Left renal cortex interstitium (tissue), 4 donors: Measurements from ENCODE around the gene TTC39C. TPM values are rescaled to one million over a fixed set of nuclear protein-coding genes. Genes with fewer than 3 reads are reported as not detected.
"Not testable (repeated sequence)": the region's sequence is repeated elsewhere in the genome, so short reads cannot be mapped to it uniquely, and the experiment has no call there.

Experiments used
- DNase-seq, 4 donors: peaks; one replicate each; pipeline ENCODE4 v3.0.0-alpha.2; 2013; ENCODE audit warnings: low read depth in 4 of 4, low spot score in 2 of 4, missing footprints in 1 of 4
- polyA plus RNA-seq, 4 donors: library from polyadenylated mRNA; unstranded; fragments of 120-200 nt; gene quantifications; one replicate each; pipeline ENCODE4 v1.2.1, GENCODE V29; 2013; ENCODE audit not compliant: insufficient read length in 4 of 4

TTC39C gene
- polyA plus RNA-seq, 4 donors, result 7.5 to 11.0 (median 8.3) TPM

DNA sequence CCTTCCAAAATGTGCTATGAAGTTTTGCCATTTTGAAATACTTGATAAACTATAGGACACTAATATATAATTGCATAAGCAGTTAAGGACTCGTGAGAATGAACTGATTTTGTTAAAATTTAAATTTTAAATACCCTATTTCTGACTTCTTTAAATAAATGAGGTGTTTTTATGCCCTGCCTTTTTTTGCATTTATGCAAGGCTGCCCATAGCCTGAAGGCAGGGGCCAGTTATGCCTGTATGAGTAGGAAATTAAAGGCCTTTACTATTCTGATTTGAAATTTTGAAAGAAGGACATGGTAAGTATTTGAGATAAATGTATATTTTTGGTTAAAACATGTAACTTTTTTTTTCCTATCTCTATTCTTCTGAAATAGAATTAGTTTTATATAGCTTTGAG, 33.7 kb downstream of the TTC39C start:
- DNase-seq, result no peak

DNA sequence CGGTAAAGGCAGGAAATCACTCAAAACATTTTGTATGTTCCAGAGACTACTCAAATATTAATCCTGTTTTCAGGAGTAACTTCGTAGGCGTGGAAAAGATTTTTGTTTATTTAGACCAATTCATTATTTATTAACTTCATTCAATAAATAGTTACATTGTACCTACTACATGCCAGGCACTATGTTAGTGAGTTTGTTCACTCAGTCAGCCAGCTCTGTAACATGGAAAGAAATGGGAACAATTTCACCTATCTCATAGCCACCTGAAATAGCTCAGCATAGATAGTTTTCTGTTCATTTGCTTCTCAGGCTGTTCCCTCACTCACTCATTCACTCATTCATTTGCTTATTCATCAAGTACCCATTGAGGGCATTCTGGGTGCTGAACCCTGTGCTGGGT, 34.6 kb downstream of the TTC39C start:
- DNase-seq, result no peak

DNA sequence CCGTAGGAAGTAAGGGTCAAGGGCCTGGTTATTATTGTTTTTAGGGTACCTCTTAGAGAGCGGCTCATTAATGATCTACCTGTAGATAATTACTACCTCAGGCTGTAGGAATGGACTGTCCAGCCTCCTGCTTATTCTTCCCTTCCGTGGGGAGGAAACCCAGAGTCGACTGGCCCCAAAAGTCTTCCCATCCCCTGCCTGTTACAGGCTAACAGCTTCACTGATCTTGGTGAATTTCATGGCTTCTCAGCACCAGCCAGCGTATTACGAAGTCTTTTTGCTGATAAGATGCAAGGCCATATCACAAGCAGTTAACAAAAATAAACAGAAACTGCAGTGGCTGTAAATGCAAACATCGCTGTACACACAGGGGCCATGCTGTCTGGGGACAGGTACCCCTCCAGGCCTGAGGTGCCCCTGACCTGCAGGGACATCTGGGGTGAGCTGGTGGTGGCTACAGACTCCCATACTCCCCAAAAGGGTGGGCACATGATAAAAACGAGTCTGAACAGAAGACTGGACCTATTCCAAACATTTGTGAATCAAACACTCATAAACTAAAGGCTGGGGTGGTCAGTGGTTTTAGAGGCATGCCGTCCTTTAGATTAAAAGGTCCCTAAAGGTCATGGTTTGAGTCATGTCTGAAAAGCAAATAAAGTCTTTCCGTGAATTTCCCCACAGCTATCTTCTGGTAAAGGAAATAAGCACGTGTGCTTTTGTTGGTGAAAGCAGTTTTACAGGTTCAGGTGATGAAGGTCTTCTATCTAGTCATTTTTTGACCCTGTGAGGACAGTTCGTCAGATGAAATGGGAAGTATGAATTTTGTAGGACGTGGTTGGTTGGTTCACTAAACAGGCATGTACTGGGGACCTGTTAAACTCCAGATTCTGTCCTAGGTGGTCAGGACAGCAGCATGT, 36.7 kb downstream of the TTC39C start:
- no peak for DNase-seq

DNA sequence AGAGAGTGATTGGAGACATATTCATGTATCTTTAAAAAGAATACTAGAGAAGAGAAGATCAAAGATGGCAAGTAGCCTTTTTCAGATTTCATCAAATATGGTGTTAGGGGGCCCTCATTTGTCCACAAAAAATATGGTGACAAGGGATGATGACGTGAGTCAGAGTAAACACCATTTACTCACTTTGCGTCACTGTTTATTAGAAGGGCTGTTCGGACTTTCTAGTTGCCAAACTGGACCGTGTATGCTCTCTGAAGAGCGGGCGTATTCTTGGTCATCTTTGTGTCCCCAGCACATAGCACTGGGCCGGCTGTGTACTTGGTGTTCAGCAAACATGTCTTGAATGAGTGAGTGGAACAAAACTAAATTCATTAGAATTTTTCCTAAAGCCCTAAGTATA, 37.5 kb downstream of the TTC39C start:
- no peak for DNase-seq

DNA sequence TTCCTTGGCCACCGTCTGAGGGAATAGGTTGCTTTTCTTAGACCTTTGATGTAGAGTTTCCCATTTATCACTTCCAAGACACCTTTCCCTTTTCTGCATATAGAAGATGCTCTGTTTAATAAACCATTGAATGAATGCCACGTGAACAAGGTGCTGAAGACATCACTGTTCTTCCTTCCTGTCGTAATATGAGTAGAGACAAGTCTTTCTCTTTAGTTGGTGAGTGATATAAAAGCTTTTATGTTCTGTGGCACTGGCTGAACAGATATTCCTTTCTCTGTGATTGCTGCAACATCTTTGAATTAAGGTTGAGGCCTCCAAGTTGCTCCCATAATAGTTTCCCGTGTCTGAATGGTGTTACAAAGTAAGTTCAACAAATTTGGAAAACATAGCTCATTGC, 38.7 kb downstream of the TTC39C start:
- no peak for DNase-seq

DNA sequence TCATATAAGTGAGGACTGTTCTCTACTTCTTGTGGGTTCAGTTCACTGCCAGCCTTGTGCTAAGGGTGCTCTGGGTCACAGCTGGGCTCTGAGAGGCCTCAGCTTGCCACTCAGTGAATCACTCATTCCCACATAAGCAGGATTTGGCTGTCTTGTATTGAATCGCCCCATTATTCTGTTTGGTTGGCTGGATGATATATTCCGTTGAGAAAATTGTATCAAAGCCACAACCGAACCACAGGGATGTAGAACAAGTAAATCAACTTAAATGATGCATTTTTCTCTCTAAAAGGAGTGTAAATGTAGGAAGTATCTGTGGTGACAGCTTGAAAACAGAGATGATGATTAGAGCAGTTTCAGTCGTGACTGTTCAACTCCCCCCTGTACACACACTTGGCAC, 39.6 kb downstream of the TTC39C start:
- DNase-seq, result no peak

DNA sequence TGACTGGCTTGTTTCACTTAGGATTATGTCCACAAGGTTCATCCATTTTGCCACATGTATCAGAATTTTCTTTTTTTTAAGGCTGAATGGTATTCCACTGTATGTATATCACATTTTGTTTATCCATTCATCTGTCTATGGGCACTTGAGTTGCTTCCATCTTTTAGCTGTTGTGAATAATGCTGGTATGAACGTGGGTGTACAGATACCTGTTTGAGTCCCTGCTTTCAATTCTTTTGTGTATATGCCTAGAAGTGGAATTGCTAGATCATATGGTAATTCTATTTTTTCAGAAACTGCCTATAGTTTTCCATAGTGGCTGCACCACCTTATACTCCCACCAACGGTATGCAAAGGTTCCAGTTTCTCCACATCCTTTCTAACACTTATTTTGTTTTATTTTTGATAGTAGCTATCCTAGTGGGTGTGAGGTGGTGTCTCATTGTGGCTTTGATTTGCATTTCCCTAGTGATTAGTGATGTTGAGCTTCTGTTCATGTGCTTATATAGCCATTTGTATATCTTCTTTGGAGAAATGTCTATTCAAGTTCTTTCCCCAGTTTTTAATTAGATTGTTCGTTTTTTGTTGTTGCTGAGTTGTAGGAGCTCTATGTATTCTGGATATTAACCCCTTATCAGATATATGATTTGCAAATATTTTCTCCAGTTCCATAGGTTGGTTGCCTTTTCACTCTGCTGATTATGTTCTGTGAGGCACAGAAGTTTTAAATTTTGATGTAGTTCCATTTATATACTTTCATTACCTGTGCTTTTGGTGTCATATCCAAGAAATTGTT, 40.7 kb downstream of the TTC39C start:
- no peak for DNase-seq

DNA sequence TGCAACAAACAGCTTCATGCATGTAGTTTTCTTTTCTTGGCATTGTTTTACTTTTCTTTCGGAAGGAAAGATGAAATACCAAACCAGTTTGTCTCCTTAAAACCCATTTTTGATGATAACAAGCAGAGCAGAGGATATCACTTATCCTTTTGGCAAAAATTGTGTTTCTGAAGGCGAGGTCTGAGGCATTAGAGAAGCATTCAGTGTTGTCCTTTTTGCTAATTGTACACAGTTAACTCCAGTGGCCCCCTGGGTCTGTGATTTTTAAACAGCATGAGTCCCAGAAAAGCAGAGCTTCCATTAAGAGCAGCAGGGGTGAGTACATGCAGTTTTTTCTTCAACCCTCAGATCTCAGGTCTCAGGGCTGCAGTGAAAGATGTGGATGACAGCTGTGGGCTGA, 41.3 kb downstream of the TTC39C start:
- DNase-seq, result no peak

DNA sequence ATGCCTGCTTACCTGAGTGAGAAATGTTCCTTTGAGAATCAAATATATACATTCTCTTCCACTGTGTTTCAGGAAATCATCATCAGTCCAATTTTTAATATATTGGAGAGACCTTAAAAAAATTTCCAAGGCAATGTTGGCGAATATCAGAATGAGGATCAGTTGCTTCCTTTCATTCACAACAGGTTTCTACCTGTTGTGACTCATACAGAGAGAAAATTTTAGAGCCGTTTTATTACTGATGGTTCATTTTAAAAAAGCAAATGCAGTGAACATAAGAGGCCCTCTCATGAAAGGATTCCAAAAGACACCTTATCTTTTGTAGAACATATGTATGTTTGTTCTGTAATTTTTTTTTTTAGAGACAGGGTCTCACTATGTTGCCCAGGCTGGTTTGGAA, 42.0 kb downstream of the TTC39C start:
- DNase-seq, result no peak

DNA sequence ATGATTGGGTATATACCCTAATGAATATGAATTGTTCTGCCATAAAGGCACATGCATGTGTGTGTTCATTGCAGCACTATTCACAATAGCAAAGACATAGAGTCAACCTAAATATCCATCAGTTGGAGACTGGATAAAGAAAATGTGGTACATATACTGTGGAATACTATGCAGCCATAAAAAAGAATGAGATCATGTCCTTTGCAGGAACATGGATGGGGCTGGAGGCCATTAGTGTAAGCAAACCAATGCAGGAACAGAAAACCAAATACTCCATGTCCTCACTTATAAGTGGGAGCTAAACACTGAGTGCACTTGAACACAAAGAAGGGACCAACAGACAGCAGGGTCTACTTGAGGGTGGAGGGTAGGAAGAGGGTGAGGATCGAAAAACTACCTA, 43.2 kb downstream of the TTC39C start:
- no peak for DNase-seq

DNA sequence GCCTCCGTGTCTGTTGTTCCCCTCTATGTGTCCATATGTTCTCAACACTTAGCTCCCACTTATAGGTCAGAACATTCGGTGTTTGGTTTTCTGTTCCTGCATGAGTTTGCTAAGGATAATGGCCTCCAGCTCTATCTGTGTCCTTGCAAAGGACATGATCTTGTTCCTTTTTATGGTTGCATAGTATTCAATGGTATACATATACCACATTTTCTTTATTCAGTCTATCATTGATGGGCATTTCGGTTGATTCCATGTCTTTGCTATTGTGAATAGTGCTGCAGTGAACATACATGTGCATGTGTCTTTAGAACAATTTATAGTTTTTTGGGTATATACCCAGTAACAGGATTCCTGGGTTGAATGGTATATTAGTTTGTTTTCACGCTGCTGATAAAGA, 44.8 kb downstream of the TTC39C start:
- not testable (repeated sequence) for DNase-seq

DNA sequence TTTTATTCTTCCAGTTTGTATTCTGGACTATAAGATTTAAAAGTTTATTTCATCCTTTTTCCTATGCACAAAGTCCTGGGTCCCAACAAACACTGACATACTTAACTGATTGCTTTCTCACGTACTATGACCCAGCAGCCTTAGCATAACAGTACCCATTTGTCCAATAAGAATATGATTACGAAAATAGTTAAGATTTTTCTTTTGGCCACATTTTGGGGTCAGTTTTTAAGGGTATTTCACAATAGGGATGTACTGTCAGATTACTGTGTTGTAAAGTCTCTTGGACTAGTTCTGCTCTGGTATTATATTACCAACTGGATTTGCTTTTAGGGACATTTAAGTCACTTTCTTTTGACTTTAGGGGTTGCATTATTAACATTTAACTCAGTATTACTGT, 46.1 kb downstream of the TTC39C start:
- DNase-seq, result no peak

DNA sequence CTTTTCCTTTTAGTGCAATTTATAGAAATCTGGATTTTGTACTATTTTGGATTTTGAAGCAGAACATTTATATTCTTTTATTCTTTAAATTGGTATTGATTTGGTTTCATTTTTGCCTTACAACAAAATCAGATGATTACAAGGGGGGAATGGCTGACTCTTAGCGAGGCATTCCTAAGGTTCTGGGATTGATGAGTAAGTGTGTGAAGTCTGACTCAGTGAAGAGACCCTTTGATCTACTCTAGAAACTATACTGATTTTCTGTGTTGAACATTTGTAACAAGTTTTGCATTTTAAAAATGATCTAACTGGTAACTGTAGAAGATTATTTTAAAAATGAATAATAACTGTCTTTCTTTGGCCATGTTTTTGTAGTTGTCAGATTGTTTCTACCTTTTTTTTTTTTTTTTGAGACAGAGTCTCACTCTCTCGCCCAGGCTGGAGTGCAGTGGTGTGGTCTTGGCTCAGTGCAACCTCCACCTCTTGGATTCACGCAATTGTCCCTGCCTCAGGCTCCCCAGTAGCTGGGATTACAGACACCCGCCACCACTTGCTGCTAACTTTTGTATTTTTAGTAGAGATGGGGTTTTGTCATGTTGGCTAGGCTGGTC, 48.7 kb downstream of the TTC39C start:
- no peak for DNase-seq

DNA sequence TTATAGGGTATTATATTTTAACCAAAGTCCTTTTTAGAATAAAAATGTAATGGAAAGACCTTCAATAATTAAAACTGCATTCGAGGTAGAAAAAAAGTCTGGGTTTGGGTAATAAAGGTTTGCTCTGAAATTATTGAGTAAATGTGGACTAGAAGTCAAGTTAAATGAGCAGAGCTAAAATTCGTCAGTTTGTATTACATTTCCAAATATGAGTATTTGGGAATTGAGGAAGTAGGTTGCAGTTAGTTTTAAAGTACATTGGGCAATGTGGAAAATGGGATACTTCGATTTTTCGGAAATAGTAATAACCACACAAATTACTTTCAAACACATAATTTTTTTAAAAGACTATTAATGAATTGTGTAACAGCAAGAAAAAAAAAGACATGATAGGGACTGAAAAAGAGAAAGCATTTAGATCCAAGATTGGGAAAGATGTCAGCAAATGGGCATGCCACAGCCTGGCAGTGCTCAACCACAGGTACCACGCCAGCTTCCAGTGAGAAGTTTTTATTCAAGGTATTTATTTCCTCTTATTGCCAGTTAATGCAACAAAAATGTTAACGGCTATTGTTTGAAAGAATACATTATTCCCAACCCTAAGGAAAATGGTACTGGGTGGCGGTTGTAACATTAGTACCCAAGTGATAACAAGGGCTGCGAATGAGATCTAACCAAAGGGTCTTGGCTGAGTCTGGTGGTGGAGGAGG, 50.0 kb downstream of the TTC39C start:
- no peak for DNase-seq

DNA sequence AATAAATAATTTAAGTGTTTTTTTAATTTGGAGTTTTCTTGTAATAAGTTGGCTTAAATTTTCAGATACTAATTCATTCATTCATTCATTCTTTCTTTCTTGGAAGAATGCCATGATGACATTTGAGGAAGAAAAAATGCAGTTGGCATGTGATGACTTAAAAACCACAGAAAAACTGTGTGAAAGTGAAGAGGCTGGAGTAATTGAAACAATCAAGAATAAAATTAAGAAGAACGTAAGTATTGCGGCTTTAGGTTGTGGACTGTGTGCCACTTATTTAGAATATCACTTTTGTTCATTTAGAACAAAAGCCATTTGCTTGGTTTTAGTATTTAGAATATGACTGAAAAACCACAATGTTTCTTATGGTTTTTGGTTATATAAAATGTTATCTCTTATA, 51.4 kb downstream of the TTC39C start:
- no peak for DNase-seq

DNA sequence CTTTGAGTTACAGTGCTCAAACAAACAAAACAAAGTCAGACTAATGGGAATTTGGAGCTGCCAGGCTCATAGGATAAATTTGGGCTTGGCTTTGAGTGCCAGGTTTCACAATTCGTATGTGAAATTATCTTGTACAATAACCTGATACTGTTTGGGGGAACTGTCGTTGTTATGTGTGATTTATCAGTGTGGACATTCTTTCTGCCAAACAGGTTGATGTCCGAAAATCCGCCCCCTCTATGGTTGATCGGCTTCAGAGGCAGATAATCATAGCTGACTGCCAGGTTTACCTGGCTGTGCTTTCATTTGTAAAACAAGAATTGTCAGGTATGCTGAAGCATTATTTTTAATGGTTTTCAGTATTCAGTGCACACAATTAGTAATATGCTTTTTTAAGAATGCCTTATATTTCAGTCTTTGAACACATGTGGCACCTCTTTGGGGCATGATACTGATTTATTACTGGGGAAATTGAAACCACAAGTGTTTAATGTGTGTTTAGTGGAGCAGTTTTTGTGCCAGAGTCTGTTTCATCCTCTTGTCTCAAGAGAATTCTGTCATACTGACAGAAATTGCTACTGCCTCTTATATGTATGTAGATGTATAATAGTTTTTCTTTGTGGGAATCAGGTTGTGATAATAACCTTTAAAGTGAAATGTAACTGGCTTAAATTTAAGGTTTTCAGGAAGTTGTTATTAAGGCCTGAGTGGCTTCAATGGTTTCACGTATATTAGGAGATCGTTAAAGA, 54.6 kb downstream of the TTC39C start:
- DNase-seq, result no peak

DNA sequence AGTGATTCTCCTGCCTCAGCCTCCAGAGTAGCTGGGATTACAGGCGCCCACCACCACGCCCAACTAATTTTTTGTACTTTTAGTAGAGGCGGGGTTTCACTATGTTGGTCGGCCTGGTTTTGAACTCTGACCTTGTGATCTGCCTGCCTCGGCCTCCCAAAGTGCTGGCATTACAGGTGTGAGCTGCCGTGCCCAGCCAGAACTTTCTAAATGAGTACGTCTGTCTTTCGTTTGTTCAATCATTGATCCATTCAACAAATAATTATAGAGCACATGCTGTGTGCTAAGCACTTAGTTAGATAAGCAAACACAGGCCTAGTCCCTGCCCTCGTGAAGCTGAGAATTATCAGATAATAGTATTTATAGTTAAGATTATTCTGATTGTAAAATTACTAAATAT, 56.5 kb downstream of the TTC39C start:
- no peak for DNase-seq

DNA sequence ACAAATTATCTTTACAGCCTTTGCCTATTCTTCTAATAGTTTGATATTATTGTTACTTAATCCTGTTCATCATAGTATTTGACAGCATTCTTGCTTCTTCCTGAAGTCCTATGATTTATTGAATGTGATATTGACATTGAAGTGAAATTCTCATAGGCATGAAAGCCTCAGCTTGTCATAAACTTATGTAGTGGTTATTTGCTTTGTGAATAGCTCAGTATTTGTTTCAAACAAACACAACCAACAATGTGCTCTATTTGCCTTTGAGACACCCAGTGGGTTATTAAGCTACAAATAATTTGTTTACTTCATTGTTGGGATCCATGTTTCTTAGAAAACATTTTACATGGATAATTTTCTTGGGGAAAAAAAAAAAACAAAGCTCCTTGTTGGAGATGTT, 57.2 kb downstream of the TTC39C start:
- no peak for DNase-seq

DNA sequence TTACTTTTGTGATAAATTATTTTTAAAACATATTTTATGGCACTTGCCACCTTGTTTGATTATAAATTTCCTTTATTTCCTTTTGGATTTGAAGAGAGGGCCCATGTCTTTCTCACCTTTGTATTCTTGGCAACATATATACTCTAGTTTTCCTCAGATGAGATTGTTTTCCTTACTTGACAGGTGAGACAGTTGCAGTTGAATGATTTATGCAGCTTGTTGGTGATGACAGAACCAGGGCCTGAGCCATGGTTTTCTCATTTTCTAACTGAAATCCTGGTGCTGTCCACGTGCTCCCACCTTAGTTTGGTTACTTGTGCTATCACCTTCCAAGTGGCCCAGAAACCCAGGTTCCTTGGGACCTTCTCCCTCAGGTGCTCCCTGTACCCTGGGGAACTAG, 58.2 kb downstream of the TTC39C start:
- DNase-seq, result no peak

DNA sequence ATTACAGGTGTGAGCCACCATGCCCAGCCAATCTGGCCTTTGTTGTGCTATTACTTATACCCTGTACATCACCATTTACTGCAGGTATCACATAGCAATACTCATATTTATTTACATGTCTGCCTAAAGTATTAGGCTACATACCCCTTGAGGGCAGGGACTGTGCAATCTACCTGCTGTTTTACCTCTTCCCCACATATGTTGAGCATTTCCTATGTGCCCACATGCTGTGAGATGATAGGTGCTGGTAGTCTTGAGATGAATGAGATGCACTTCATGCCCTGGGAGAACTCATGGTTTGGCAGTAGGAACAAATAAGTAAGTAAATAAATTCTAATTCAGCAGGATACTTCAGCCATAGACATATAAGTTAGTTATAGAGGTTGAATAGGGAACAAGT, 59.2 kb downstream of the TTC39C start:
- no peak for DNase-seq
